ENCODE data around the gene PLA2R1.
"Not testable (repeated sequence)": the region's sequence is repeated elsewhere in the genome, so short reads cannot be mapped to it uniquely, and the experiment has no call there.

The PLA2R1 gene

DNA sequence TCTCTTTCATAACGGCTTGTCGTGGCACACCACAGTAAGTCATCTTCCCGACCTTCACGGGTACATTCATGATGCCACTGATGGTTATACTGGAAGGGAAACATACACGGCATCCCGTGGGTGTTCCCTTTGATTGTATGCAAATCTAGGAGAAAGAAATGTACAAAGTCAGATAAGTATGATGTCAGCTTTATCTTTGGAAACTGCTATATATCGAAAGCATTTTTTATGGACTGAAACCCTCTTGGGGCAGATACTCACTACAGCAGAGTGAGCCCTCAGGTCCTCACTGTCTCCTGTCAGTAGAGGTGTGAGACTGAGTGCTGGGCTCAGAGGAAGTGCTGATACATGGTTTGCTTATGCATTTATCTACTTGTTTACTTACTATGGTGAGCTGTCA, 20.4 kb downstream of the PLA2R1 start:
- H3K4me2 ChIP-seq (ENCODE audit: low read length), result no peak overlapping the region
- no peak overlapping the region for H3K27ac ChIP-seq (ENCODE audit: low read depth, low read length)
- no peaks in the 10 kb centered on the region for H3F3A ChIP-seq (ENCODE audit: control insufficient read depth, insufficient read depth)
- H4K20me1 ChIP-seq (ENCODE audit: control insufficient read depth, insufficient read depth, low read depth, low read length), result no peaks in the 10 kb centered on the region
- H3K4me1 ChIP-seq (ENCODE audit: control insufficient read depth, low read length), result no peaks in the 10 kb centered on the region
- H3K79me2 ChIP-seq (ENCODE audit: control insufficient read depth, low read length), result no peaks in the 10 kb centered on the region
- no peaks in the 10 kb centered on the region for H3K36me3 ChIP-seq (ENCODE audit: control insufficient read depth, low read length)
- H3K9me2 ChIP-seq (replicated peaks; ENCODE audit: control insufficient read depth, low read length), result no peaks in the 10 kb centered on the region
- peaks cover 4% of the 10 kb centered on the region; the same call in 1 of the 2 replicates for H3K27me3 ChIP-seq (ENCODE audit: control insufficient read depth, low read length)
- no peaks in the 10 kb centered on the region for H3K9me3 ChIP-seq (ENCODE audit: control insufficient read depth, insufficient read depth, low read length)
- H3K4me3 ChIP-seq (ENCODE audit: low read length), result no peak overlapping the region
- TF ChIP-seq, protein P1, sequence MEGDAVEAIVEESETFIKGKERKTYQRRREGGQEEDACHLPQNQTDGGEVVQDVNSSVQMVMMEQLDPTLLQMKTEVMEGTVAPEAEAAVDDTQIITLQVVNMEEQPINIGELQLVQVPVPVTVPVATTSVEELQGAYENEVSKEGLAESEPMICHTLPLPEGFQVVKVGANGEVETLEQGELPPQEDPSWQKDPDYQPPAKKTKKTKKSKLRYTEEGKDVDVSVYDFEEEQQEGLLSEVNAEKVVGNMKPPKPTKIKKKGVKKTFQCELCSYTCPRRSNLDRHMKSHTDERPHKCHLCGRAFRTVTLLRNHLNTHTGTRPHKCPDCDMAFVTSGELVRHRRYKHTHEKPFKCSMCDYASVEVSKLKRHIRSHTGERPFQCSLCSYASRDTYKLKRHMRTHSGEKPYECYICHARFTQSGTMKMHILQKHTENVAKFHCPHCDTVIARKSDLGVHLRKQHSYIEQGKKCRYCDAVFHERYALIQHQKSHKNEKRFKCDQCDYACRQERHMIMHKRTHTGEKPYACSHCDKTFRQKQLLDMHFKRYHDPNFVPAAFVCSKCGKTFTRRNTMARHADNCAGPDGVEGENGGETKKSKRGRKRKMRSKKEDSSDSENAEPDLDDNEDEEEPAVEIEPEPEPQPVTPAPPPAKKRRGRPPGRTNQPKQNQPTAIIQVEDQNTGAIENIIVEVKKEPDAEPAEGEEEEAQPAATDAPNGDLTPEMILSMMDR (IDR thresholded peaks at IDR 0.05; ENCODE audit: low read depth, low read length, poor library complexity, severe bottlenecking), result no peak
- TF ChIP-seq EZH2phosphoT487 (IDR thresholded peaks at IDR 0.05; ENCODE audit: borderline replicate concordance, low read length), result no peak

DNA sequence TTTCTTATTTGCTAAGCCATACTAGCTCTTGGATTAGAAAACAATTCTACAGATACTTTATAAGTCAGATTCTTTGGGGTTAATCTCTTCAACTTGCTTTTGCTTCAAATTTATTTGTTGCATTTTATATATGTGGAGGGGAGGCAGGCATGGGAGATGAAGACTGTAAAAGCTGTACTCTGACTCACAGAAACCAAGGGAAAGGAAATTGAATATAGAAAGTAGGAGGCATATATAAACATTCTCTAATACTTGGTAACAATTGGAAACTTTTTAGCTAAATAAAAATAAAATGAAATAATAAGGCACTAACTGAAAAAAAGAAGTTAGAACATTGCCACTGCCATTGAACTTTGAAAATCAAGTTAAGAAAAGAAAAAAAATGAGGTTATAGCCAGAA, 21.3 kb downstream of the PLA2R1 start:
- no peak for TF ChIP-seq EZH2phosphoT487 (IDR thresholded peaks at IDR 0.05; ENCODE audit: borderline replicate concordance, low read length)
- TF ChIP-seq, protein P1 (IDR thresholded peaks at IDR 0.05; ENCODE audit: low read depth, low read length, poor library complexity, severe bottlenecking), result no peak
- H3K4me1 ChIP-seq (ENCODE audit: control insufficient read depth, low read length), result no peaks in the 10 kb centered on the region

DNA sequence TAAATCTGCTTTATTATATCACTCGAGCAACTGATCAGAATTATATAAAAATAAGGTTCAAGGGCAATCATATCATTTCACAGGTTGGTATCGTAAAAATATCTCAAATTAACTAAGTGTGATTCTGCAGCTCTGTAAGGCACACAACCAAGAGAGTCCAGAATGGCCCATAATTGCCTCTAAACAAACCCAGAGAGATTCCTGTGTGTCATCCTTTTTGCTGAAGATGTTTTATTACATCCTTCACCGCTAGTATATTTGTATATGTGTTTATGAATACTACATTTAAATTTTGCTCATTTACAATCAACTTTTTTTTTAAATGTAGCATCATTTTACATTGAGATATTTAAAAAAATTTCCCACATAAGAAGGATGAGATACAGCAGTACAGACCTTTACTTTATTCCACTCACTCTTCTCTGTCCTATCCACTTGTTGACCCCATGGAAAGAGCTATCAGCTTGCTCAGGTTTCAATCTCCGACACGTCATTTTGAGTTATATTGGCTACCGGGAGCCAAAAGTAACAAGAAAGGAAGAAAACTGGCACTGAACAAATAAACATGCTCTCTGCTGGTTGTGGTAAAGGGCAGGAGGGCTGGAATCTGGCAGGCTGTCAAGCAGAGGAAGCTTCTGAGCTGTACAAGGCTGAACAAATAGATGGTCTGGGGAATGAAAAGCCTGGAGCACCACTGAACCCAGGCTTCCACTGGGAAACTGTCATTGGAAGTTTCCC, 23.1 kb downstream of the PLA2R1 start:
- Histone ChIP-seq H3K9me3 (ENCODE audit: control insufficient read depth, insufficient read depth, low read length) (no peaks in the 10 kb centered on the region), H3K27ac (ENCODE audit: low read depth, low read length) (no peak overlapping the region), H3K4me3 (ENCODE audit: low read length) (no peak overlapping the region), H3K27me3 (ENCODE audit: control insufficient read depth, low read length) (peaks cover 4% of the 10 kb centered on the region; the same call in 1 of the 2 replicates), H4K20me1 (ENCODE audit: control insufficient read depth, insufficient read depth, low read depth, low read length) (no peaks in the 10 kb centered on the region), H3F3A (ENCODE audit: control insufficient read depth, insufficient read depth) (no peaks in the 10 kb centered on the region), H3K4me1 (ENCODE audit: control insufficient read depth, low read length) (no peaks in the 10 kb centered on the region), H3K4me2 (ENCODE audit: low read length) (no peak overlapping the region), H3K79me2 (ENCODE audit: control insufficient read depth, low read length) (no peaks in the 10 kb centered on the region), H3K9me2 (replicated peaks; ENCODE audit: control insufficient read depth, low read length) (no peaks in the 10 kb centered on the region), H3K36me3 (ENCODE audit: control insufficient read depth, low read length) (no peaks in the 10 kb centered on the region)
- TF ChIP-seq EZH2phosphoT487 (IDR thresholded peaks at IDR 0.05; ENCODE audit: borderline replicate concordance, low read length), result no peak
- TF ChIP-seq, protein P1 (IDR thresholded peaks at IDR 0.05; ENCODE audit: low read depth, low read length, poor library complexity, severe bottlenecking), result no peak

More for the DNA sequence above, 21.3 kb downstream of the PLA2R1 start:
- no peaks in the 10 kb centered on the region for H3F3A ChIP-seq (ENCODE audit: control insufficient read depth, insufficient read depth)
- H4K20me1 ChIP-seq (ENCODE audit: control insufficient read depth, insufficient read depth, low read depth, low read length), result no peaks in the 10 kb centered on the region
- H3K27me3 ChIP-seq (ENCODE audit: control insufficient read depth, low read length), result peaks cover 4% of the 10 kb centered on the region; the same call in 1 of the 2 replicates
- H3K9me2 ChIP-seq (replicated peaks; ENCODE audit: control insufficient read depth, low read length), result no peaks in the 10 kb centered on the region
- no peaks in the 10 kb centered on the region for H3K9me3 ChIP-seq (ENCODE audit: control insufficient read depth, insufficient read depth, low read length)
- no peak overlapping the region for H3K4me2 ChIP-seq (ENCODE audit: low read length)
- no peaks in the 10 kb centered on the region for H3K36me3 ChIP-seq (ENCODE audit: control insufficient read depth, low read length)
- no peak overlapping the region for H3K4me3 ChIP-seq (ENCODE audit: low read length)
- no peaks in the 10 kb centered on the region for H3K79me2 ChIP-seq (ENCODE audit: control insufficient read depth, low read length)
- H3K27ac ChIP-seq (ENCODE audit: low read depth, low read length), result no peak overlapping the region

DNA sequence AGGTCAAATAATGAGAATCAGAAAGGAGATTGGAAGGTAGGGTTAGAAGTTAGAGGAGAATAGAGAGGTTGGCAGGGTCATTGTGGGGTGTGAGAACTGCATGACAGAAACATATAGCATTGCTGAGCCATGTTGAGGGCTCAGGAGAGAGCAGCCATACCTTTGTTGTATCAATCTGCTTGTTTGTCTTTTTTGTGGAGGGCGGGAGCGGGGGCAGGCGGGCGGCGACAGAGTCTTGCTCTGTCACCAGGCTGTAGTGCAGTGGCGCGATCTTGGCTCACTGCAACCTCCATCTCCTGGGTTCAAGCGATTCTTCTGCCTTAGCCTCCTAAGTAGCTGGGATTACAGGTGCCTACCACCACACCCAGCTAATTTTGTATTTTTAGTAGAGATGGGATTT, 23.8 kb downstream of the PLA2R1 start:
- H3K27me3 ChIP-seq (ENCODE audit: control insufficient read depth, low read length); H3K4me1 ChIP-seq (ENCODE audit: control insufficient read depth, low read length); H3K4me3 ChIP-seq (ENCODE audit: low read length); H4K20me1 ChIP-seq (ENCODE audit: control insufficient read depth, insufficient read depth, low read depth, low read length); H3K36me3 ChIP-seq (ENCODE audit: control insufficient read depth, low read length); H3K9me2 ChIP-seq (replicated peaks; ENCODE audit: control insufficient read depth, low read length); H3K27ac ChIP-seq (ENCODE audit: low read depth, low read length); H3F3A ChIP-seq (ENCODE audit: control insufficient read depth, insufficient read depth); H3K4me2 ChIP-seq (ENCODE audit: low read length); H3K9me3 ChIP-seq (ENCODE audit: control insufficient read depth, insufficient read depth, low read length); H3K79me2 ChIP-seq (ENCODE audit: control insufficient read depth, low read length): not testable (repeated sequence)
